ENCODE results near the gene INSRR. TPM values are rescaled to one million over a fixed set of nuclear protein-coding genes. Genes with fewer than 3 reads are reported as not detected.
A peak's percentile ranks its signal among the peaks of the same experiment; 100 is the strongest.

The INSRR gene
- total RNA-seq, 4 donors from 2014 or later, result not detected

DNA sequence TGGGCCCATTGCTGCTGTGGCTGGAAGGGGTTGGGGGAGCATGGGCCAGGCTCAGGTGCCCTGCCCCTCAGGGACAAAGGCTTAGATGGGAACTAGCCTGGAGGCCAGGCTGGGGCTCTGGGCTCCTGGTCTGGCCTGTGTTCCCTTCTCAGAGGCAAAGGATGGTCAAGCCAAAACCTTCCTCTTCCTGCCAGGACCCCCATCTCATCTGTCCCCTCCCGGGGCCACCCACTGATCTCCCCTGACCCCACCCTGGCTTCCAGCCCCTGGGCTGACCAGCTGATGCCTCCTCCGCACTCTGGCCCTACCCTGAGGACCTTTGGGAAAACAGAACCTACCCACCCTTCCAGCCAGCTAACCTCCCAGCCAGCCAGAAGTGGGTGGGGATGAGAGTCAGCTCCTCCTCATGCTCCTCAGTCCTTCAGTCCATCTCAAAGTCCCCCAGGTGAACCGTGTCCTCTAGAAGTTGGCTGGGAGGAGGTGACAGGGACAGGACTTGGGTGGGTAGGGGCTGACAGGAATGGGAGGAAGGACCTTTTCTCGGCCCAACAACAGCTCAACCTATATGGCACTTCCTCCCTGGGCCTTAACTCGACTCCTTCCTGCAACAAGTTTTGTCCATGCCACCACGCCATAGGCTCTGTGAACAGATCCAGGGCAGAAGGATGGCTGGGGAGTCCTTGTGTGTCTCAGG, 42.1 kb upstream of the INSRR start:
- Histone ChIP-seq H3K27me3 (no peaks in the 10 kb centered on the region), H3K4me3 (replicated peaks in 1 of 3) (no peak overlapping the region), H3K27ac (peak overlapping the region in 1 of 3 donors; percentile 46), H3K36me3 (no peaks in the 10 kb centered on the region), H3K9me3 (no peaks in the 10 kb centered on the region), H3K4me1 (peaks cover 4 to 75% of the 10 kb centered on the region in 2 donors)
- intact Hi-C loops (cut with DNase I), result no loop called here
- TF ChIP-seq, protein P1, sequence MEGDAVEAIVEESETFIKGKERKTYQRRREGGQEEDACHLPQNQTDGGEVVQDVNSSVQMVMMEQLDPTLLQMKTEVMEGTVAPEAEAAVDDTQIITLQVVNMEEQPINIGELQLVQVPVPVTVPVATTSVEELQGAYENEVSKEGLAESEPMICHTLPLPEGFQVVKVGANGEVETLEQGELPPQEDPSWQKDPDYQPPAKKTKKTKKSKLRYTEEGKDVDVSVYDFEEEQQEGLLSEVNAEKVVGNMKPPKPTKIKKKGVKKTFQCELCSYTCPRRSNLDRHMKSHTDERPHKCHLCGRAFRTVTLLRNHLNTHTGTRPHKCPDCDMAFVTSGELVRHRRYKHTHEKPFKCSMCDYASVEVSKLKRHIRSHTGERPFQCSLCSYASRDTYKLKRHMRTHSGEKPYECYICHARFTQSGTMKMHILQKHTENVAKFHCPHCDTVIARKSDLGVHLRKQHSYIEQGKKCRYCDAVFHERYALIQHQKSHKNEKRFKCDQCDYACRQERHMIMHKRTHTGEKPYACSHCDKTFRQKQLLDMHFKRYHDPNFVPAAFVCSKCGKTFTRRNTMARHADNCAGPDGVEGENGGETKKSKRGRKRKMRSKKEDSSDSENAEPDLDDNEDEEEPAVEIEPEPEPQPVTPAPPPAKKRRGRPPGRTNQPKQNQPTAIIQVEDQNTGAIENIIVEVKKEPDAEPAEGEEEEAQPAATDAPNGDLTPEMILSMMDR (IDR thresholded peaks at IDR 0.05), result no peak
- no peak for TF ChIP-seq POLR2A (IDR thresholded peaks at IDR 0.05)
- DNase-seq, result no peak
- WGBS, 2 donors, result 67 to 75% methylated on average over 5 to 6 of the region's 6 CpGs

DNA sequence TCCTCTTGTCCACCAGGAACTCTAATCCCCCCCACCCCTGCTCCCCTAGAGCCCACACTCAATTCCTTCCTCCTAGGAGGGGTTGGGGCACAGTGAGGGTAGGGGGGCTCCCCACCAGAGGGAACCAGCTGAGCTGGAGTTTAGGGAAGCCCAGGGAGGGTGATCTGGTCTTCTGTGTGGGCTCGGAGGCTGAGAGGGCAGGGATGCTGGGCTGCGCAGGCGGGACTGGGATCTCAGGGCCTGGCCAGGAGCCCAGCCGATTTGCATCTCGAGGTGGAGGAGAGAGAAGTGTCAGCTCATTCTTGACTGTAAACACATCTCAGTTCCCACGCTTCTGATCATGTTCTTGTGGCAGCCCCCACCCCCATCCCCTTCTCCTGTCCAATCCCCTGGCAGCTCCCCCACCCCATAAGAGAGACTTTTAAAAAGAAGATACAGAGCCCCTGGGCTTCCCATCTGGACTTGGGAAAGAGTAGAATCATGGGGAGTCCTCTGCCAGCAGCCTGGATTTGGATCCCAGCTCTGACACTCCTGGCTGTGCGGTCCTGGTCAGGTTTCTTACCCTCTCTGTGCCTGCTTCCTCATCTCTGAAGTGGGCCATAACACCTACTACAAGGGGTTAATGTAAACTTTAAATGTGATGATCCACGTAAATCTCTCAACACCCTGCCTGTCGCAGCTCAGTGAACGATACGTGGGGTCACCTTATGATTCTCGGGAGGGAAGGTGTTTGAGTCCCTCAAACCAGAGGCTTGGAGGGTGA, 41.2 kb upstream of the INSRR start:
- TF ChIP-seq POLR2A (IDR thresholded peaks at IDR 0.05), result no peak
- TF ChIP-seq, protein P1 (IDR thresholded peaks at IDR 0.05), result no peak
- intact Hi-C loops (cut with DNase I), result no loop called here
- Histone ChIP-seq H3K27me3 (no peaks in the 10 kb centered on the region), H3K36me3 (no peaks in the 10 kb centered on the region), H3K4me1 (peaks cover 4 to 78% of the 10 kb centered on the region in 2 donors), H3K4me3 (replicated peaks in 1 of 3) (no peak overlapping the region), H3K27ac (peak overlapping the region in 1 of 3 donors; percentile 23), H3K9me3 (no peaks in the 10 kb centered on the region)
- DNase-seq, result no peak
- WGBS, 2 donors, result 47 to 56% methylated on average over 12 of the region's 12 CpGs

DNA sequence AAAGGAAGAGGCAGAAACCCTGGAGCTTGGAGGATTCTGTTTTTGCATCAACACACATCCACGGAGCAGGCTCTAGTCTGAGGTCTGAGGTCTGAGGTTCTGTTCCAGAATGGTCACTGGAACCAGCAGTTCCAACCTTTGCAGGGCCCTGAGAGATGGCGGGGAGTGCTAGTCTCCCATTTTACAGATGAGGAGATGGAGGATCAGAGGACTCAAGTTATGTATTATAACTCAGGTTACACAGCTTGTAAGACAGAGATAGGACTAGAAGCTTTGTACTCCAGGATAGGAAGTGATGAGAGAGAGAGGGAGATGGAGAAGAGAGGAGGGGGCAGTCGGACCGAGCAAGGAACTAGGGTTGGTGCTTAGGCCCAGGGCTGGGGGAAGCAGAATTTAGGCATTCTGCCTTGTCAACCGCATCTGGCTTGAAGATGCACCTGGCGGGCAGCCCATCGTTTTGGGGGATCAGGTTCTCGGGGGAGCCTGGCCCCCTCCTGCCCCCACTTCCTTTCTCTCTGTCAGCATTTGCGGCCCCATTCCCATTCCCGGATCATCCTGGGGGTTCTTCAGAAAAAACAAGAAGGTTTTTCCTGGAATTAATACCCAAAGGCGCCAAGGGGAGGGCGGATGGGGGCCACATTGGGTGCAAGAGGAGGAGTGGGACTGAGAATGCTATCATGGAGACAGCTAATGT, 40.2 kb upstream of the INSRR start:
- WGBS, 2 donors, result 68 to 82% methylated on average over 12 of the region's 12 CpGs
- DNase-seq, result no peak
- Histone ChIP-seq H3K9me3 (no peaks in the 10 kb centered on the region), H3K36me3 (no peaks in the 10 kb centered on the region), H3K27ac (peak overlapping the region in 1 of 3 donors; percentile 94), H3K4me3 (replicated peaks in 1 of 3) (no peak overlapping the region), H3K27me3 (no peaks in the 10 kb centered on the region), H3K4me1 (peaks cover 4 to 77% of the 10 kb centered on the region in 2 donors)
- intact Hi-C loops (cut with DNase I), result no loop called here
- no peak for TF ChIP-seq POLR2A (IDR thresholded peaks at IDR 0.05)
- TF ChIP-seq, protein P1 (IDR thresholded peaks at IDR 0.05), result no peak

DNA sequence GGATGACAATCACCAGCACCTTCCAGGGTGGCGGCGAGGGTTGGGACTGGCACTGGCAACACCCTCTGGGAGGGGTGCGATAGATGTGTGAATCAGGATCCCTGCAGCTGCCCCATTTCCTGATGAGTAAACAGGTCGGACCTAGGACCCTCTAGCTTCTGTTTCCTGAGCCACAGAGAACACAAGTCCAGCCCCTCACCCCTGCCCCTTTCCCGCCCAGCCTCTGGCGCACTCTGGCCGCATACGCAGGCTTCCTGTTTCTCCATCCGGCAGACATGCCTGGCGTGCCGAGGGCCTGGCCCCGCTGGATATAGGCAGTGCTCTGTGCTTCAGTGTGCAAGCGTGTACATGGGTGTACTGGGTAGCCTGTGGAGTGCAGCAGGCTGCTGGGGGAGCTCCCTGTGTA, 39.2 kb upstream of the INSRR start:
- H3K4me1 ChIP-seq, result peaks cover under 1 to 70% of the 10 kb centered on the region in 2 donors
- intact Hi-C loops (cut with DNase I), result no loop called here
- no peaks in the 10 kb centered on the region for H3K36me3 ChIP-seq
- H3K27ac ChIP-seq, result peak overlapping the region; percentile 26 to 94 (median 70)
- no peak overlapping the region for H3K4me3 ChIP-seq (replicated peaks in 1 of 3)
- no peaks in the 10 kb centered on the region for H3K9me3 ChIP-seq
- peak; percentile 32 to 37 for DNase-seq
- TF ChIP-seq, protein P1 (IDR thresholded peaks at IDR 0.05), result no peak
- no peak for TF ChIP-seq POLR2A (IDR thresholded peaks at IDR 0.05)
- WGBS, 2 donors, result 50 to 68% methylated on average over 8 to 11 of the region's 13 CpGs
- H3K27me3 ChIP-seq, result no peaks in the 10 kb centered on the region

Measured in thyroid gland (tissue), 4 donors.